Breast epithelium (tissue), 3 donors: ENCODE data around the gene BOD1L1.

Experiments
- CTCF ChIP-seq, 3 donors: fragments of 450-650 bp; IDR thresholded peaks; one replicate each; pipeline ENCODE4 v1.5.1; 2016 to 2017; ENCODE audit warnings: antibody characterized with exemption in 3 of 3, mild to moderate bottlenecking in 3 of 3, moderate library complexity in 3 of 3
- POLR2A ChIP-seq: fragments of 450-650 bp; IDR thresholded peaks from one replicate; pipeline ENCODE4 v1.6.1; 2016; ENCODE audit warnings: antibody characterized with exemption, mild to moderate bottlenecking, moderate library complexity
- POLR2AphosphoS5 ChIP-seq, 3 donors: sonication (generic); formaldehyde crosslinking; IDR thresholded peaks; one replicate each; pipeline ENCODE4 v1.6.1; 2017; ENCODE audit warnings: antibody characterized with exemption in 3 of 3

- TF ChIP-seq CTCF (IDR thresholded peaks at IDR 0.05) (no peak), POLR2AphosphoS5 (IDR thresholded peaks at IDR 0.05) (no peak), POLR2A (no peak)
Measured at GRCh38 chr4:13527981-13528820, 99.3 kb downstream of the BOD1L1 start.
